HL-60 (cell line): ENCODE data around the gene HPSE2.

Source experiments
- DNase-seq, 2 experiments: peaks; one replicate each; pipeline ENCODE4 v3.0.0-alpha.2; 2010 to 2020; ENCODE audit warnings: low read depth in 1 of 2, low spot score in 1 of 2
- H3K27ac ChIP-seq: fragments of 250-450 bp; sonication (Bioruptor Pico); replicated peaks from 2 replicates; pipeline ENCODE4 v1.5.1; 2020; ENCODE audit warnings: mild to moderate bottlenecking, moderate library complexity
- H3K27me3 ChIP-seq: fragments of 250-450 bp; sonication (Bioruptor Pico); 2 replicates; pipeline ENCODE4 v1.5.1; 2021; ENCODE audit warnings: mild to moderate bottlenecking, moderate library complexity; ENCODE audit not compliant: insufficient read depth, poor library complexity, severe bottlenecking
- H3K4me3 ChIP-seq: replicated peaks from 2 replicates; pipeline ENCODE4 v1.5.1; 2011; ENCODE audit warnings: mild to moderate bottlenecking, control low read depth, low read length; ENCODE audit not compliant: insufficient read depth
- CTCF ChIP-seq: IDR thresholded peaks from one replicate; pipeline ENCODE4 v1.5.1; 2011; ENCODE audit warnings: low read length, control low read depth, inconsistent platforms; ENCODE audit not compliant: insufficient read depth
- GABPA ChIP-seq: IDR thresholded peaks from 2 replicates; pipeline ENCODE4 v1.6.1; 2012; ENCODE audit warnings: low read depth
- POLR2AphosphoS5 ChIP-seq: IDR thresholded peaks from 2 replicates; pipeline ENCODE4 v1.6.1; 2012; ENCODE audit warnings: low read depth
- REST ChIP-seq: IDR thresholded peaks from 2 replicates; pipeline ENCODE4 v1.6.1; 2012; ENCODE audit warnings: low read depth; ENCODE audit not compliant: insufficient replicate concordance
- SPI1 ChIP-seq: IDR thresholded peaks from 2 replicates; pipeline ENCODE4 v1.6.1; 2012; ENCODE audit warnings: low read depth, mild to moderate bottlenecking, borderline replicate concordance

The HPSE2 gene

GRCh38 chr10:98457721-98458120, 777.9 kb downstream of the HPSE2 start:
- TF ChIP-seq POLR2AphosphoS5 (no peak), SPI1 (no peak), REST (no peak), GABPA (no peak)
- no peak overlapping the region for H3K4me3 ChIP-seq
- H3K27ac ChIP-seq: no peak overlapping the region
- peaks cover 3% of the 10 kb centered on the region for H3K27me3 ChIP-seq
- no peak for DNase-seq

- Histone ChIP-seq H3K27ac (no peak overlapping the region), H3K27me3 (peaks cover 3% of the 10 kb centered on the region), H3K4me3 (no peak overlapping the region)
- no peak for DNase-seq
- TF ChIP-seq GABPA (no peak), CTCF (no peak), POLR2AphosphoS5 (no peak), SPI1 (no peak), REST (no peak)
Measured at GRCh38 chr10:98456686-98457482, 778.8 kb downstream of the HPSE2 start.

- peaks cover 3% of the 10 kb centered on the region for H3K27me3 ChIP-seq
Measured at GRCh38 chr10:98456043-98456570, 779.5 kb downstream of the HPSE2 start.

More at GRCh38 chr10:98456043-98456570, 779.5 kb downstream of the HPSE2 start:
- TF ChIP-seq SPI1 (no peak), REST (no peak), CTCF (no peak), GABPA (no peak), POLR2AphosphoS5 (no peak)
- no peak for DNase-seq
- no peak overlapping the region for H3K27ac ChIP-seq
- no peak overlapping the region for H3K4me3 ChIP-seq
